Spleen (tissue), 11 donors: Measurements from ENCODE around the gene CNBD2. TPM values are rescaled to one million over a fixed set of nuclear protein-coding genes. Genes with fewer than 3 reads are reported as not detected.

Source experiments
- DNase-seq: peaks from one replicate; pipeline ENCODE4 v3.0.0-alpha.2; 2020
- H3K27ac ChIP-seq, 8 donors: fragments of 200-600 bp; sonication (generic) in 7 of 8; 1 replicate in 4 of 8; 2 replicates in 4 of 8; pipeline versions ENCODE4 v1.5.0 to v1.8.0; 2016 to 2021; ENCODE audit warnings: inconsistent platforms in 4 of 8, mild to moderate bottlenecking in 4 of 8, moderate library complexity in 1 of 8
- H3K27me3 ChIP-seq, 7 donors: fragments of 200-600 bp; sonication (generic) in 6 of 7; replicated peaks in 1 of 7; 1 replicate in 4 of 7; 2 replicates in 3 of 7; pipeline versions ENCODE4 v1.5.0 to v1.8.0; 2016 to 2021; ENCODE audit warnings: inconsistent platforms in 3 of 7, mild to moderate bottlenecking in 1 of 7
- H3K36me3 ChIP-seq, 6 donors: fragments of 200-600 bp; sonication (generic) in 5 of 6; 1 replicate in 4 of 6; 2 replicates in 2 of 6; pipeline versions ENCODE4 v1.5.0 to v1.8.0; 2016 to 2021; ENCODE audit warnings: inconsistent platforms in 2 of 6
- H3K4me1 ChIP-seq, 6 donors: fragments of 200-600 bp; sonication (generic) in 5 of 6; 1 replicate in 3 of 6; 2 replicates in 3 of 6; pipeline versions ENCODE4 v1.5.0 to v1.8.0; 2016 to 2021; ENCODE audit warnings: inconsistent platforms in 3 of 6
- H3K4me3 ChIP-seq, 8 donors: fragments of 200-600 bp; sonication (generic) in 7 of 8; 1 replicate in 4 of 8; 2 replicates in 4 of 8; pipeline versions ENCODE4 v1.5.0 to v1.8.0; 2016 to 2021; ENCODE audit warnings: inconsistent platforms in 4 of 8, mild to moderate bottlenecking in 4 of 8, moderate library complexity in 2 of 8
- H3K9me3 ChIP-seq, 8 donors: fragments of 200-600 bp; sonication (generic) in 7 of 8; 1 replicate in 4 of 8; 2 replicates in 4 of 8; pipeline versions ENCODE4 v1.5.0 to v1.8.0; 2016 to 2021; ENCODE audit warnings: inconsistent platforms in 4 of 8
- CTCF ChIP-seq, 11 experiments: fragments of 200-600 bp in 7 of 11; fragments of 450-650 bp in 4 of 11; sonication (generic) in 4 of 11; IDR thresholded peaks in 8 of 11; conservative IDR thresholded peaks in 3 of 11; 1 replicate in 7 of 11; 2 replicates in 4 of 11; pipeline versions ENCODE4 v1.4.0 to v1.8.0; 2016 to 2021; ENCODE audit warnings: antibody characterized with exemption in 11 of 11, inconsistent platforms in 4 of 11, mild to moderate bottlenecking in 1 of 11
- POLR2A ChIP-seq, 3 donors: fragments of 450-650 bp; IDR thresholded peaks; one replicate each; pipeline ENCODE4 v1.5.1; 2017; ENCODE audit warnings: antibody characterized with exemption in 3 of 3, mild to moderate bottlenecking in 1 of 3
- POLR2AphosphoS5 ChIP-seq, 3 donors: sonication (generic); formaldehyde crosslinking; IDR thresholded peaks; one replicate each; pipeline ENCODE4 v1.5.1; 2017; ENCODE audit warnings: antibody characterized with exemption in 3 of 3
- WGBS, 5 donors: extraction: QIAGEN DNeasy Blood & Tissue Kit in 3 of 5; methylation state at CpG; one replicate each; pipeline versions ENCODE4 v1.1.5 to v1.1.7; 2013 to 2018; 5-methylcytosine and 5-hydroxymethylcytosine counted together
- intact Hi-C: fragments of 100-400 bp; cut with DNase I; formaldehyde crosslinking; loops from one replicate; pipeline ENCODE4 v1.15.0; 2023; ENCODE audit warnings: low total_unique reads
- polyA plus RNA-seq, 3 donors: library from polyadenylated mRNA; stranded (reverse); fragments of 200-250 nt; gene quantifications; one replicate each; pipeline ENCODE4 v1.2.1, GENCODE V29; 2013
- total RNA-seq, 7 donors: library from RNA; depleted of rRNA in 3 of 7; stranded (reverse); fragments of >200 nt in 3 of 7; fragmentation: NEBNext Ultra II Directional in 4 of 7; extraction: Animal tissue kit (Norgen Biotek cat#: 25700) in 4 of 7; gene quantifications; one replicate each; pipeline versions ENCODE4 v1.1.0 to v1.2.1, GENCODE V29; 2016 to 2021
- donor health status: healthy with polysubstance abuse.
- donor health status: DM: no; HTN: no; CAD: no; lungs with moderate emphysema.
- donor health status: DM: no; HTN: no; CAD: no.
- donor health status: Bipolar disorder and iron deficiency.
- donor health status: healthy.
- donor health status: DM: no; HTN: no; CAD: no.
- donor health status: DM: yes; HTN: yes; CAD: no.

Gene CNBD2
- total and polyA plus RNA-seq, 10 donors, result 3.7 to 28.4 (median 7.4) TPM

DNA sequence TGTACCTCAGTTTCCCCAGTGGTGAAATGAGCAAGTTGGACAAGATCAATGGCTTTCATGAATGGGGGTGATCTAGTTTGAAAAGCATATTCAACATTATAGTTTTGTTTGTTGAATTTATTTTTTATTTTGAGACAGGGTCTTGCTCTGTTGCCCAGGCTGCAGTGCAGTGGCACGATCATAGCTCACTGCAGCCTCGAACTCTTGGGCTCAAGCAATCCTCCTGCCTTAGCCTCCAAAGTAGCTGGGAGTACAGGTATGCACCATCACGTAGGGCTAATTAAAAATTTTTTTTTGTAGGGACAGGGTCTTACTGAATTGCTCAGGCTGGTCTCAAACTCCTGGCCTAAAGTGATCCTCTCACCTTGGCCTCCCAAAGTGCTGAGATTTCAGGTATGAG lies 63.4 kb downstream of the CNBD2 start:
- no peaks in the 10 kb centered on the region for H3K9me3 ChIP-seq
- 89 to 99% (median 90%) methylated on average over 3 of the region's 3 CpGs for WGBS, 5 donors
- no peak overlapping the region for H3K4me3 ChIP-seq
- H3K36me3 ChIP-seq, result no peaks in the 10 kb centered on the region
- H3K27ac ChIP-seq, result no peak overlapping the region
- DNase-seq, result no peak
- TF ChIP-seq CTCF (IDR thresholded peaks at IDR 0.05 in 8 of 11, conservative IDR thresholded peaks at IDR 0.05 in 3 of 11) (no peak), POLR2AphosphoS5 (IDR thresholded peaks at IDR 0.05) (no peak), POLR2A (IDR thresholded peaks at IDR 0.05) (no peak)
- no peaks in the 10 kb centered on the region for H3K4me1 ChIP-seq
- intact Hi-C loops, result no loop called here
- no peaks in the 10 kb centered on the region for H3K27me3 ChIP-seq

GRCh38 chr20:36034875-36035274 lies 66.5 kb downstream of the CNBD2 start:
- Histone ChIP-seq H3K4me1 (no peaks in the 10 kb centered on the region), H3K36me3 (no peaks in the 10 kb centered on the region), H3K9me3 (no peaks in the 10 kb centered on the region), H3K27me3 (no peaks in the 10 kb centered on the region), H3K27ac (no peak overlapping the region), H3K4me3 (no peak overlapping the region)
- TF ChIP-seq POLR2AphosphoS5 (IDR thresholded peaks at IDR 0.05), result no peak
- no peak for TF ChIP-seq POLR2A (IDR thresholded peaks at IDR 0.05)
- TF ChIP-seq CTCF (IDR thresholded peaks at IDR 0.05 in 8 of 11, conservative IDR thresholded peaks at IDR 0.05 in 3 of 11), result no peak
- DNase-seq, result no peak
- intact Hi-C loops, result no loop called here
- WGBS, 5 donors, result 76 to 97% (median 92%) methylated on average over 4 of the region's 4 CpGs

DNA sequence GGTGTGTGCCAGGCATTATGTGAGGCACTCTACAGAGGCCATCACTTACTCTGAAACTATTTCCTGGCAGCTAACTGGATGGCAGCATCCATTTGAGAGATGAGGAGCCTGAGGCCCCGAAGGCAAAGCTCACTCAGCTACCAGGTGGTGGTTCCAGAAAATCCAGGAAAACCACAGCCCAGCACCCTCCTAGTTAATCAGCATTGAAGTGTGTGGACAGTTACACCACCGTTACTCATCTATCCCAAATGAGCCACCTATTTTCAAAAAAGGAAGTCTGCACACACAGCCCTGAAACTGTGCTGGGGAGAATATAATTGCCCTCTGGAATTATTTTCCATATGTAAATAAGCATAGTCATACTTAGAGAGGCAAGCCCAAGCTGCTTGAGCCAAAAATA lies 67.4 kb downstream of the CNBD2 start:
- DNase-seq, result no peak
- 27 to 39% (median 33%) methylated on average over 2 of the region's 2 CpGs for WGBS, 5 donors
- TF ChIP-seq CTCF (IDR thresholded peaks at IDR 0.05 in 8 of 11, conservative IDR thresholded peaks at IDR 0.05 in 3 of 11) (no peak), POLR2A (IDR thresholded peaks at IDR 0.05) (no peak), POLR2AphosphoS5 (IDR thresholded peaks at IDR 0.05) (no peak)

DNA sequence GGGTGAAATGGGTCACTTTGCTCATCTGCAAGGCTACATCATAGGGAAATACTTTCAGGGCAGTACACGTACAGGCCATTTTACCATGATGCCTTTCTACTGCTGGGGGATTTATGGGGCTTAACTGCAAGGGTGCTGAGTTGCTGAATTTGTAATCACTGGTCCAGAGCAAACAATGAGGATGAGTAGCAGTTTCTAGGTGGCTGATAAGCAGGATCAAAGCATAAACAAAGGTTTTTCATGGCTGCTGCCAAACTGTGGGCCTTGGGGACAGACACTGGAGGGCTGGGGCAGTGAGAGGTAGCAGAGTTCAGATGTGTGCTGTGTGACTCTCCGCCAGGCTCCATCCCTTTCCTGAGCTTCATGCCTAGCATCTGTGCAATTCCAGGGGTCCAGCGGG lies 68.3 kb downstream of the CNBD2 start:
- no peaks in the 10 kb centered on the region for H3K9me3 ChIP-seq
- 77 to 92% (median 88%) methylated on average over 3 of the region's 3 CpGs for WGBS, 5 donors
- no peak overlapping the region for H3K27ac ChIP-seq
- H3K27me3 ChIP-seq, result no peaks in the 10 kb centered on the region
- no peak for DNase-seq
- no peak overlapping the region for H3K4me3 ChIP-seq
- no peaks in the 10 kb centered on the region for H3K4me1 ChIP-seq
- intact Hi-C loops, result no loop called here
- no peak for TF ChIP-seq CTCF (IDR thresholded peaks at IDR 0.05 in 8 of 11, conservative IDR thresholded peaks at IDR 0.05 in 3 of 11)
- no peak for TF ChIP-seq POLR2AphosphoS5 (IDR thresholded peaks at IDR 0.05)
- no peak for TF ChIP-seq POLR2A (IDR thresholded peaks at IDR 0.05)
- no peaks in the 10 kb centered on the region for H3K36me3 ChIP-seq

More for the DNA sequence above, 67.4 kb downstream of the CNBD2 start:
- intact Hi-C loops, result no loop called here
- H3K9me3 ChIP-seq, result no peaks in the 10 kb centered on the region
- no peaks in the 10 kb centered on the region for H3K36me3 ChIP-seq
- H3K27ac ChIP-seq, result no peak overlapping the region
- H3K4me3 ChIP-seq, result no peak overlapping the region
- H3K4me1 ChIP-seq, result no peaks in the 10 kb centered on the region
- no peaks in the 10 kb centered on the region for H3K27me3 ChIP-seq
